NCI-H510A treated with DMSO at 0.1 percent for 48 hours (cell line): ENCODE results near the gene UNC13B.

Source experiments
- DNase-seq: peaks from one replicate; lab custom pipeline; 2025; lab: John Stamatoyannopoulos, UW

UNC13B gene

GRCh38 chr9:35431467-35431866 is 269.7 kb downstream of the UNC13B start:
- DNase-seq = no peak

GRCh38 chr9:35432076-35432475 is 270.3 kb downstream of the UNC13B start:
- no peak for DNase-seq

GRCh38 chr9:35436933-35437332 is 275.1 kb downstream of the UNC13B start:
- no peak for DNase-seq

GRCh38 chr9:35446012-35446411 is 284.2 kb downstream of the UNC13B start:
- DNase-seq = no peak

GRCh38 chr9:35448496-35448895 is 286.7 kb downstream of the UNC13B start:
- DNase-seq = no peak

GRCh38 chr9:35452481-35452880 is 290.7 kb downstream of the UNC13B start:
- DNase-seq = no peak

- DNase-seq = no peak
Measured at GRCh38 chr9:35453786-35454185, 292.0 kb downstream of the UNC13B start.
